HepG2 (cell line): ENCODE results near the gene POLL.

ENCODE experiments used
- POLR2AphosphoS5 ChIP-seq: IDR thresholded peaks from 2 replicates; pipeline ENCODE4 v1.6.1; 2012; ENCODE audit warnings: low read depth, low read length
- RBFOX2 ChIP-seq: fragments of 200-400 bp; formaldehyde crosslinking; IDR thresholded peaks from 2 replicates; pipeline ENCODE4 v1.6.1; 2017; ENCODE audit warnings: low read depth, mild to moderate bottlenecking, low read length
- ZNF350 ChIP-seq: sonication (generic); formaldehyde crosslinking; IDR thresholded peaks from 2 replicates; pipeline ENCODE4 v1.4.0; 2020; ENCODE audit warnings: mild to moderate bottlenecking, low read depth, missing genetic modification reagents, borderline replicate concordance
- TF ChIP-seq, protein P1 (sequence below): sonication (generic); formaldehyde crosslinking; IDR thresholded peaks from 2 replicates; pipeline ENCODE4 v1.5.1; 2020; ENCODE audit warnings: mild to moderate bottlenecking, moderate library complexity, missing genetic modification reagents
- TF ChIP-seq, protein P2 (sequence below), 2 experiments: sonication (generic) in 1 of 2; formaldehyde crosslinking in 1 of 2; IDR thresholded peaks; 2 replicates each; pipeline versions ENCODE4 v1.5.1 to v1.6.1; 2011 to 2020; ENCODE audit warnings: borderline replicate concordance in 1 of 2, low read depth in 1 of 2, low read length in 1 of 2, mild to moderate bottlenecking in 1 of 2, missing genetic modification reagents in 1 of 2, moderate library complexity in 1 of 2

DNA sequence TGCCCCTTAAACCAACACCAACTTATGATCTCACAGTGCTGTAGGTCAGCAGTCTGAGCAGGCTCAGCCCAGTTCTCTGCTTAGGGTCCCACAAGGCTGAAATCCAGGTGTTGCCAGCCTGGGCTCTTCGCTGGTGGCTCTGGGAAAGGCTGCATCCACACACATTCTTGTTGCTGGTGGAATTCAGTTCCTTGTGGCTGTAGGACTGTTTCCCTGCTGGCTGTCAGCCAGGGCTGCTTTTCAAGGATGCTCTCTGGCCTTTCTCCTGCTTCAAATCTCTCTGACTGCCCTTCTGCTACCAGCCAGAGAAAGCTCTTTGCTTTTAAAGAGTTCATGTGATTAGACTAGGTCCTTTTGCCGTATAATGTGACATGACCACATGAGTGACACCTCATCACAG lies 15.3 kb downstream of the POLL start:
- TF ChIP-seq RBFOX2 (no peak), ZNF350 (CRISPR knock-in tag) (no peak), POLR2AphosphoS5 (no peak)
- TF ChIP-seq, protein P1, sequence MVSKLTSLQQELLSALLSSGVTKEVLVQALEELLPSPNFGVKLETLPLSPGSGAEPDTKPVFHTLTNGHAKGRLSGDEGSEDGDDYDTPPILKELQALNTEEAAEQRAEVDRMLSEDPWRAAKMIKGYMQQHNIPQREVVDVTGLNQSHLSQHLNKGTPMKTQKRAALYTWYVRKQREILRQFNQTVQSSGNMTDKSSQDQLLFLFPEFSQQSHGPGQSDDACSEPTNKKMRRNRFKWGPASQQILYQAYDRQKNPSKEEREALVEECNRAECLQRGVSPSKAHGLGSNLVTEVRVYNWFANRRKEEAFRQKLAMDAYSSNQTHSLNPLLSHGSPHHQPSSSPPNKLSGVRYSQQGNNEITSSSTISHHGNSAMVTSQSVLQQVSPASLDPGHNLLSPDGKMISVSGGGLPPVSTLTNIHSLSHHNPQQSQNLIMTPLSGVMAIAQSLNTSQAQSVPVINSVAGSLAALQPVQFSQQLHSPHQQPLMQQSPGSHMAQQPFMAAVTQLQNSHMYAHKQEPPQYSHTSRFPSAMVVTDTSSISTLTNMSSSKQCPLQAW (CRISPR knock-in tag), result no peak
- TF ChIP-seq, protein P2, sequence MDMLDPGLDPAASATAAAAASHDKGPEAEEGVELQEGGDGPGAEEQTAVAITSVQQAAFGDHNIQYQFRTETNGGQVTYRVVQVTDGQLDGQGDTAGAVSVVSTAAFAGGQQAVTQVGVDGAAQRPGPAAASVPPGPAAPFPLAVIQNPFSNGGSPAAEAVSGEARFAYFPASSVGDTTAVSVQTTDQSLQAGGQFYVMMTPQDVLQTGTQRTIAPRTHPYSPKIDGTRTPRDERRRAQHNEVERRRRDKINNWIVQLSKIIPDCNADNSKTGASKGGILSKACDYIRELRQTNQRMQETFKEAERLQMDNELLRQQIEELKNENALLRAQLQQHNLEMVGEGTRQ (IDR thresholded peaks at IDR 0.05; ENCODE audit: low read depth, low read length), result no peak
- TF ChIP-seq, protein P2 (CRISPR knock-in tag; IDR thresholded peaks at IDR 0.05; ENCODE audit: borderline replicate concordance), result no peak
